Limb (tissue), 2 donors: ENCODE data around the gene TINAGL1.

ENCODE experiments used
- DNase-seq, 2 donors: peaks; one replicate each; pipeline ENCODE4 v3.0.0-alpha.2; 2016; ENCODE audit errors: extremely low spot score in 2 of 2

Gene TINAGL1

GRCh38 chr1:31626223-31627207 lies 50.2 kb downstream of the TINAGL1 start:
- DNase-seq, result no peak

- no peak for DNase-seq
Observed at GRCh38 chr1:31627301-31627929, 51.1 kb downstream of the TINAGL1 start.

- no peak for DNase-seq
Observed at GRCh38 chr1:31627930-31628559, 51.7 kb downstream of the TINAGL1 start.

GRCh38 chr1:31628931-31629556 lies 52.7 kb downstream of the TINAGL1 start:
- no peak for DNase-seq

- no peak for DNase-seq
Observed at GRCh38 chr1:31632649-31633048, 56.3 kb downstream of the TINAGL1 start.

GRCh38 chr1:31633117-31633516 lies 56.8 kb downstream of the TINAGL1 start:
- no peak for DNase-seq
